Right forelimb (tissue), 1 donor: Measurements from ENCODE around the gene DESI1.

Experiments used
- DNase-seq: peaks from one replicate; pipeline ENCODE4 v3.0.0-alpha.2; 2018

Gene DESI1

DNA sequence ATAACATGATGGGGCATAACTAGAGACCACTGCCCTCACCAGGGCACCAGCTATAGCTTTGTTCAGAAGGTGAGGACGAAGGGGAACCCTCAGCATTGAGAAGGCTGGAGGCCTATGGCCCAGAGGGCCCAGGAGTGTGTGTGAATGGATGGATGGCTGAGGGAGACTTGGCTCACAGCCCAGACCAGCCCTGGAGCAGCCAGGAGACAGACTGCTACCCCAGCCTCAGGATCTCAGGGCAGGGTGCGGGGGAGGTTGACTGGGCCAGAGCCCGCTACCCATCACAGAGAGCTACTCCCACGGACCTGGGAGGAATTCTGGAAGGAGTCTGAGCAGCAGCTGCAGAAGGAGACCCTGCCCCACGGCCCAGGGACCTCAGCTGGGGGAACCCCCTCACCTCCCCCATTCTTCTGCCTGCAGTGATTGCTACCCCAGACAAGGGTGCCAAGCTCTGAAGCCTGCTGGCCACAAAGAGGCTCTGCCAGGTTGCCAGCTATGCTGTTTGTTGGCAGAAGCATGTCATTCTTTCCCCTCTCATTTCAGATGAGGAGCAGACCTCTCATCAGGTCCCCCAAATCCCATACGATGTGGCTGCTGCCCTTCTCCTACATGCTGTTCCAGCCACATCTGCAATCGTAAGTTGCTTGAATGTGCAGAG, 65.4 kb downstream of the DESI1 start:
- no peak for DNase-seq

DNA sequence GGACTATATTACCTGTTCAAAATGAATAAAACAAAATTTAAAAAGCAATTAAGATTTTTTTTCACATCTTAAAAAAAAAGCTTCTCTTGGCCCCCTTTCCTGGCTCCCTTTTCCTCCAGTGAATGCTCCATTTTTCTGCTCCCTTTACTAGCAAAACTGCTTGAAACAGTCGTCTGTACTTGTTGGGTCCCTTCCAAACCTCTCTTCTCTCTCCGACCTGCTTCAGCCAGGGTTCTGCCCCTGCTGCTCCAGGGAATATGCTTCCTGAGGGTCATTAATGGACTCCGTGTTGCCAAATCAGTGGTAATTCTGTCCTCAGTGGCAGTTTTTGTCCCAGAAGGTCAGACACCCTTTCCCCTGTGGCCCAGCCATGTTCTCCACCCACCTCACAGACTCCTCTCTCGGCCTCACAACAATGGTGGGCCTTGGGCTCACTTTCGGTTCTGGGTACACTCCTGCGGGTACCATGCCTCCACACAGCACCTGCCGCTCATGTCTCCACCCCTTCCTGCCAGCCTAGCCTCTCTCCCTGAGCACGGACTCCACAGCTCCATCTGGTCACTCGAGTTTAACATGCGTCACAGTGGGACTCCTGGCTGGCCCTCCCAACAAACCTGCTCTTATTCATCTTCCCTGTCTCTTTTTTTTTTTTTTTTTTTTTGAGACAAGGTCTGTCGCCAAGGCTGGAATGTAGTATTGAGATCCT, 68.8 kb downstream of the DESI1 start:
- no peak for DNase-seq

DNA sequence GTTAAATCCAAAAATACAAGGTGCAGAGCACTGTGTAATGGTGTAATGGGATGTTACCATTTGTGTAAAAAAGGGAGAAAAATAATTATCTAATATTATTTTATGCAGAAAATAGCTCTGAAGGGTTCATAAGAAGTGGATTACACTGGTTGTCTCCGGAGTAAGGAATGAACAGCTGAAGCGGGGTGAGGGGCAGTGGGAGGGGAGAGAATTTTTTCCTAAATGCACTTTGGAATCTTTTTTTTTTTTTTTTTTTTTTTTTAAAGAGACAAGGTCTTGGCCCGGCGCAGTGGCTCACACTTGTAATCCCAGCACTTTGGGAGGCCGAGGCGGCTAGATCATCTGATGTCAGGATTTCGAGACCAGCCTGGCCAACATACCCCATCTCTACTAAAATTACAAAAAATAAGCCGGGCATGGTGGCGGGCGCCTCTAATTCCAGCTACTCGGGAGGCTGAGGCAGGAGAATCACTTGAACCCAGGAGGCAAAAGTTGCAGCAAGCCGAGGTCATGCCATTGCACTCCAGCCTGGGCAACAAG, 69.8 kb downstream of the DESI1 start:
- no peak for DNase-seq

DNA sequence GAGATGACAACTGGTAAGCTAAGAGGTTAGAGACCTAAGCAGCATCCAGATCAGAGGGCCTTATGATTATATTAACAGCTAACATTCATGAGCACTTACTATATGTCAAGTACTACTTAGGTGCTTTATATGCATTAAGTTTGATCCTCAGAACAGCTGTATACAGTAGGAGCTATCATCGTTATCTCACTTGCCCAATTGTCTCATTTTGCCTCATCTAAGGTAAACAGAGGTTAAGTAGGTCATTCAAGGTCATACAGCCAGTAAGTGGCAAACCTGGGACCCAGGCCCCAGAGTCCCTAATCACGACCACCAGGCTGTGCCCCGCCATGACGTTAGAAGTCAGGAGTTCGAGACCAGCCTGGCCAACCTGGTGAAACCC, 72.0 kb downstream of the DESI1 start:
- no peak for DNase-seq
